ENCODE data around the gene SHFL. TPM values are rescaled to one million over a fixed set of nuclear protein-coding genes. Genes with fewer than 3 reads are reported as not detected.

Gene SHFL
- polyA plus RNA-seq, 3 donors: 12.6 to 106 (median 17.6) TPM

DNA sequence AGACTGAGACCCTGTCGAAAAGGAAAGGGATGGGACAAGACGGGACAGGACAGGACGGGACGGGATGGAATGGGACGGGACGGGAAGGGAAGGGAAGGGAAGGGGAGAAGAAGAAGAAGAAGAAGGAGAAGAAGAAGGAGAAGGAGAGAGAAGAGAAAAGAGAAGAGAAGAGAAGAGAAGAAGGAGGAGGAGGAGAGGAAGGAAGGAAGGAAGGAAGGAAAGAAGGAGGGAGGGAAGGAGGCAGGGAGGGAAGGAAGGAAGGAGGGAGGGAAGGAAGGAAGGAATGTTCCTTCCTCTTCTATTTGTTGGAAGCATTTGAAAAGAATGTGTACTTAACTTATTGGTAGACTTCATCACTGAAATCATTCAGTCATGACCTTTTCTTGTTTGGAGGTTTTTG, 9.6 kb upstream of the SHFL start:
- H3K4me3 ChIP-seq (replicated peaks in 1 of 3; ENCODE audit: low read depth in 2 of 3, low read length in 3 of 3): no peak overlapping the region
- H4K20me1 ChIP-seq (ENCODE audit: insufficient read depth, low read length): no peaks in the 10 kb centered on the region
- no peak overlapping the region for H3K27ac Mint-ChIP-seq
- no peaks in the 10 kb centered on the region for H3K4me1 ChIP-seq (ENCODE audit: control insufficient read depth in 1 of 2, insufficient read depth in 2 of 2, low read length in 2 of 2)
- peaks cover 8 to 27% (median 19%) of the 10 kb centered on the region in 7 donors for H3K9me3 Mint-ChIP-seq
- H3K79me2 ChIP-seq (ENCODE audit: insufficient read depth, low read length): no peaks in the 10 kb centered on the region
- H3K27ac ChIP-seq (ENCODE audit: low read depth in 1 of 2, low read length in 2 of 2): no peak overlapping the region
- H3K36me3 ChIP-seq (replicated peaks in 1 of 2; ENCODE audit: control insufficient read depth in 1 of 2, insufficient read depth in 2 of 2, low read length in 2 of 2): no peaks in the 10 kb centered on the region
- peak overlapping the region in 1 of 2 donors; percentile 6 for H3K4me3 Mint-ChIP-seq
- no peaks in the 10 kb centered on the region for H3K27me3 ChIP-seq (ENCODE audit: control insufficient read depth in 2 of 2, insufficient read depth in 2 of 2, low read length in 2 of 2)
- H3K9me3 ChIP-seq (replicated peaks in 1 of 2; ENCODE audit: control insufficient read depth in 1 of 2, insufficient read depth in 1 of 2, low read length in 2 of 2): peaks cover 14 to 17% of the 10 kb centered on the region in 2 donors
- WGBS (ENCODE audit: insufficient coverage): 93% methylated on average over 6 of the region's 6 CpGs
- H3K27me3 Mint-ChIP-seq (ENCODE audit: low read depth in 3 of 3): peaks cover 7 to 25% (median 9%) of the 10 kb centered on the region in 3 donors
- no peak for DNase-seq
- intact Hi-C loops (cut with micrococcal nuclease): no loop called here
- H3K4me1 Mint-ChIP-seq: peaks cover 4% of the 10 kb centered on the region
- no peak overlapping the region for H3K4me2 ChIP-seq (replicated peaks; ENCODE audit: extremely low read depth, low read length, poor library complexity, severe bottlenecking)
- TF ChIP-seq, protein P1, sequence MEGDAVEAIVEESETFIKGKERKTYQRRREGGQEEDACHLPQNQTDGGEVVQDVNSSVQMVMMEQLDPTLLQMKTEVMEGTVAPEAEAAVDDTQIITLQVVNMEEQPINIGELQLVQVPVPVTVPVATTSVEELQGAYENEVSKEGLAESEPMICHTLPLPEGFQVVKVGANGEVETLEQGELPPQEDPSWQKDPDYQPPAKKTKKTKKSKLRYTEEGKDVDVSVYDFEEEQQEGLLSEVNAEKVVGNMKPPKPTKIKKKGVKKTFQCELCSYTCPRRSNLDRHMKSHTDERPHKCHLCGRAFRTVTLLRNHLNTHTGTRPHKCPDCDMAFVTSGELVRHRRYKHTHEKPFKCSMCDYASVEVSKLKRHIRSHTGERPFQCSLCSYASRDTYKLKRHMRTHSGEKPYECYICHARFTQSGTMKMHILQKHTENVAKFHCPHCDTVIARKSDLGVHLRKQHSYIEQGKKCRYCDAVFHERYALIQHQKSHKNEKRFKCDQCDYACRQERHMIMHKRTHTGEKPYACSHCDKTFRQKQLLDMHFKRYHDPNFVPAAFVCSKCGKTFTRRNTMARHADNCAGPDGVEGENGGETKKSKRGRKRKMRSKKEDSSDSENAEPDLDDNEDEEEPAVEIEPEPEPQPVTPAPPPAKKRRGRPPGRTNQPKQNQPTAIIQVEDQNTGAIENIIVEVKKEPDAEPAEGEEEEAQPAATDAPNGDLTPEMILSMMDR (IDR thresholded peaks at IDR 0.05): no peak
- no peaks in the 10 kb centered on the region for H3K36me3 Mint-ChIP-seq
- H3K9ac ChIP-seq (ENCODE audit: insufficient read depth, low read length, poor library complexity, severe bottlenecking): no peak overlapping the region
- H2AFZ ChIP-seq (ENCODE audit: insufficient read depth, low read depth, low read length, poor library complexity, severe bottlenecking): no peak overlapping the region

DNA sequence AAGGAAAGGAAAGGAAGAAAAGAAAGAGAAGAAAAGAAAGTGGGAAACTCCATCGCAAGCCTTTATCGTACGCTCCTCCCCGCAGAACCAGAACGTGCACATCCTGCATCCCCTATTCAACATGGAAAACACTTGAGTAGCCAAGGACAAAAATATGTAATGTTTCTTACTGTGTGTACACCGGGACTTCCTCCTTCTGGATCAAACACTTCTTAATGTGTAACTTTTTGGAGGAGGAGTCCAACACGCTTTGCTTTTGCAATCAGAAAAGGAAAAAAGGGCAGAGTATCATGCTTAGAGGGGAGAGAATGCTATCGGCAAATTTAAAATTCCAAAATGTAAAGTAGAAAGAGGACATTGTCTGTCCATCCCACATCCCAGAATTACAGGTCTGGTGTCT, 7.8 kb upstream of the SHFL start:
- Mint-ChIP-seq H3K9me3 (peaks cover 4 to 21% (median 15%) of the 10 kb centered on the region in 7 donors), H3K4me1 (peaks cover 4% of the 10 kb centered on the region), H3K4me3 (no peak overlapping the region), H3K27me3 (ENCODE audit: low read depth in 3 of 3) (peaks cover 12 to 32% (median 13%) of the 10 kb centered on the region in 3 donors), H3K36me3 (no peaks in the 10 kb centered on the region), H3K27ac (no peak overlapping the region)
- Histone ChIP-seq H4K20me1 (ENCODE audit: insufficient read depth, low read length) (no peaks in the 10 kb centered on the region), H3K27ac (ENCODE audit: low read depth in 1 of 2, low read length in 2 of 2) (no peak overlapping the region), H3K79me2 (ENCODE audit: insufficient read depth, low read length) (no peaks in the 10 kb centered on the region), H3K9me3 (replicated peaks in 1 of 2; ENCODE audit: control insufficient read depth in 1 of 2, insufficient read depth in 1 of 2, low read length in 2 of 2) (peaks cover 11% of the 10 kb centered on the region in 2 donors), H3K9ac (ENCODE audit: insufficient read depth, low read length, poor library complexity, severe bottlenecking) (no peak overlapping the region), H3K27me3 (ENCODE audit: control insufficient read depth in 2 of 2, insufficient read depth in 2 of 2, low read length in 2 of 2) (no peaks in the 10 kb centered on the region), H3K4me3 (replicated peaks in 1 of 3; ENCODE audit: low read depth in 2 of 3, low read length in 3 of 3) (no peak overlapping the region), H3K4me2 (replicated peaks; ENCODE audit: extremely low read depth, low read length, poor library complexity, severe bottlenecking) (no peak overlapping the region), H3K36me3 (replicated peaks in 1 of 2; ENCODE audit: control insufficient read depth in 1 of 2, insufficient read depth in 2 of 2, low read length in 2 of 2) (no peaks in the 10 kb centered on the region), H2AFZ (ENCODE audit: insufficient read depth, low read depth, low read length, poor library complexity, severe bottlenecking) (no peak overlapping the region), H3K4me1 (ENCODE audit: control insufficient read depth in 1 of 2, insufficient read depth in 2 of 2, low read length in 2 of 2) (no peaks in the 10 kb centered on the region)
- intact Hi-C loops (cut with micrococcal nuclease): no loop called here
- DNase-seq: no peak
- TF ChIP-seq, protein P1 (IDR thresholded peaks at IDR 0.05): no peak
- no CpG with 5 or more reads among the region's 8 CpGs for WGBS (ENCODE audit: insufficient coverage)
